Effector CD8-positive, alpha-beta T cell (primary cell): ENCODE results near the gene UBXN10.

Source experiments
- DNase-seq: peaks from one replicate; lab custom pipeline; 2025; lab: John Stamatoyannopoulos, UW

Gene UBXN10

GRCh38 chr1:20183035-20183434 is 2.9 kb upstream of the UBXN10 start:
- no peak for DNase-seq

DNA sequence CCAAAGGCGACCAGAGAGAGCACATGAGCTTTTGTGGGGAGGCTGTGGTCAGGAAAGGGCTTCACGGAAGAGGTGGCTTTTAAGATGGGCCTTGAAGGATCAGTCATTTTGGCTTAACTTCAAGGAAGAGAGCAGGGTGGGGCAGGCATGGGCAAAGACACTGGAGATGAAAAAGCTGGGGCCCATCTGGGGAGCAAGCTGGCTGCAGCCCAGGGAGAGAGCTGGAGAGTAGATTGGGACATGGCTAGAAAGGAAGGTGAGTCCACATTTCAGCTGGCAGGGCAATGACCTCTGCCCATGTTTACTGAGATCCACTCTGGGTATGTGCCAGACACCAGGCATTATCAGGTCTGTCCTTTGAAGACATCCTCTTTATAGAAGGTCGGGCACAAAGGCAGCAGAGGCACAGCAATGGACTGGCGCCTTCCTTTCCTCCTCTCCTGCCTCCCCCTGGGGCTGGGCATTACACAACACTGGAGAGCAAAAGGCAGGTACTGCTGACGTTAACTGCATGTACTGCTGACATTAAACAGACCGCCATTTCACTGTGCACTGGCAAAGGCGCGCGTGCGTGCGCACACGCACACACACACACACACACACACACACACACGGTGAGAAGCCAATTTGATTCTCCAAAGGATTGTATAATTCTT is 2.2 kb upstream of the UBXN10 start:
- no peak for DNase-seq

DNA sequence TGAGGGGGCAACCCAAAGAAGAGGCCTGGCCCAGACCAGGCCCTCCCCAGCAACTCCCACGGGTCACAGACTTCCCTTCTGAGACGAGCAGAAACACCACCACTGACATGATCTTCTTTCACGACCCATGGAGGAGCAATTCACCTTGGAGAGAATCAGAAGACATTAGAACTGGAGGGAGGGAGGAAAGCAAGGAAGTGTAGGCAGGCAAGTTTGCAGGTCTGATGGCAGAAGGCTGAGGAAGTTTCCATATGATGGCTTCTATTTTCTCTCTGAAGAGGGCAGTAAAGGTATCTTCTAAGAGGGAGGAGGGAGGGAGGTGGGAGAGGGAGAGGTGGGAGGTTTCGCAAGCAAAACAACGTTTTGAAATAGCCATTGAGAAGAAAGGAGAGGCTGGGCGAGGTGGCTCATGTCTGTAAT is 1.4 kb upstream of the UBXN10 start:
- no peak for DNase-seq

GRCh38 chr1:20184997-20185833 is 681 bp upstream of the UBXN10 start:
- no peak for DNase-seq

GRCh38 chr1:20187103-20187812 is 1.4 kb downstream of the UBXN10 start:
- no peak for DNase-seq

DNA sequence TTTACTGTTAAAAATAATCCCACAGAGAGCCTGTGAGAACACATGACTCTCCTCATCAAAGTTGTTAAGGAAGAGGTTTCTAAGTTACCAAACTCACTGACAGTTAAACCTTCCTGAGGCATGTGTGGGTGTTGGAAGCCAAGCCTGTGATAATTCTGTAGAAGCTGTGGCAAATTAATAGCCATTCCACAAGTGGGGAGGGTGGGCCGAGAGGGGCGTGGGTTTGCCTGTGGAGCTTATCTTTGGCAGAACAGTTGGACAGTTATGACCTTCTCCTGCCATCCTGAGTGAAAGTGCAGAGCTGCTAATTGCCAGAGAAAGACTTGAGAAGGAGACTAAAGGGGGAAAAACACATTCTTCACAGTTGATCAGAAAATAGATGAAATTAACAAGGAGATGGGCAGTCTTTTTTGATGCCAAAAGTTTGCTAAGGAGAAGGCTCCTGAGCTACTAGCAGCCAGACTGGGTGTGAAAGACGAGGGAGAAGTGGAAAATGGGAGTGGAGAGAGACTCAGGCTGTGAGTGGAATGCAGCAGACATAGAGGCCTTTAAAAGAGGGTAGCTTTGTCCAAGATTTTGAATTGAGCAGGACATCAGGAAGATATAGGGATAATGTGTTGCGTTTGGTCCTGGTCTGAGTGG is 2.0 kb downstream of the UBXN10 start:
- DNase-seq: no peak

- DNase-seq: no peak
Measured at GRCh38 chr1:20188455-20188817, 2.5 kb downstream of the UBXN10 start.

GRCh38 chr1:20189664-20190063 is 3.8 kb downstream of the UBXN10 start:
- DNase-seq: no peak

GRCh38 chr1:20190256-20191160 is 4.6 kb downstream of the UBXN10 start:
- DNase-seq: no peak

DNA sequence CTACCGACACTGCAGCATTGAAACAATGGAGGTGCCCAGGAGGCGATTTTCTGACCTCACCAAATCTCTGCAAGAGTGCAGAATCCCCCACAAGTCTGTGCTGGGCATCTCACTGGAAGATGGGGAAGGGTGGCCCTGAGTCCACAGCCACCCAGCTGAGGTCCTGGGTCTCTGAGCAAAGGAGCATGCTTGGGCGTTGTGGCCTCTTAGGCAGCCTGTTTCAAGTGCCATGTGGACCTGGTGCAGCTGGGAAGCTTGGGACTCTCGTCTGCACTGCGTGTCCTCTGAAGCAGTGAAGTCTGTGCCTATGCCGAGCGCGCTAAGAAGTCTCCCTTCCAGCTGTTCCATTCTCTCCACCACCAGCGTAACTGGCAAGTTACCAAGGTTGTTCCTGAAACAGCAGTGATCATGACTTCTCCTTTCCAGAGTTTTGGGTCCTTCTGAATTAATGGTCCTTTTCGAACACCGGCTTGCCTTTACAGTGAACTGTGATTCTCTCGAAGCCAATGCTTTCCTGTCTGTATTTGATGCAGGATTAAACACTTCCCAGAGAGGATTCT is 5.5 kb downstream of the UBXN10 start:
- DNase-seq: no peak

GRCh38 chr1:20192364-20192763 is 6.5 kb downstream of the UBXN10 start:
- no peak for DNase-seq

DNA sequence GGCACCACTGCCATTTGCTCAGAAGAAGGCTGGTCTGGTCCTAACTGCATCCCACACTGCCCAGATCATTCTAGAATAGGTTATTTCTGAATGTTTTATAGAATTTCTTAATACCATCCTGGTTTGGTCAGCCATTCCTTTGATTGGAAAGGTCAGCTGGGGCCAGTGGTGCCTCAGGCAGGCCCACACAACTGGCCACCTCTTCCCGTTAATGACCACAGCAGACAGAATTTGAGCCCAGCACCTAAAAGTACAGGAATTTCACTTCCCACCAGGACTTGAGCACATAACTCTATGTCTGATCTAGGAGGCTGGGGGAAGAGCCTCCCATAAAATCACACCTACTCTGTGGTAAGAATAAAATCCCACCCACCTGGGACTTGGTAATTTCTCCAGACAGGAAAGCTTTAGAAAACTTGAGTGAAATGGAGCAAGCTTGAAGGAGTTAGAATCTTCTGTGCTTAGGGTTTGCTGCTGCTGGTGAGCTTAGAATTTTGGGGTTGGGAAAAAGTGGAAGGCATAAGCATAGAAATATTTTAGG is 7.0 kb downstream of the UBXN10 start:
- DNase-seq: no peak

GRCh38 chr1:20194224-20194623 is 8.3 kb downstream of the UBXN10 start:
- DNase-seq: no peak

DNA sequence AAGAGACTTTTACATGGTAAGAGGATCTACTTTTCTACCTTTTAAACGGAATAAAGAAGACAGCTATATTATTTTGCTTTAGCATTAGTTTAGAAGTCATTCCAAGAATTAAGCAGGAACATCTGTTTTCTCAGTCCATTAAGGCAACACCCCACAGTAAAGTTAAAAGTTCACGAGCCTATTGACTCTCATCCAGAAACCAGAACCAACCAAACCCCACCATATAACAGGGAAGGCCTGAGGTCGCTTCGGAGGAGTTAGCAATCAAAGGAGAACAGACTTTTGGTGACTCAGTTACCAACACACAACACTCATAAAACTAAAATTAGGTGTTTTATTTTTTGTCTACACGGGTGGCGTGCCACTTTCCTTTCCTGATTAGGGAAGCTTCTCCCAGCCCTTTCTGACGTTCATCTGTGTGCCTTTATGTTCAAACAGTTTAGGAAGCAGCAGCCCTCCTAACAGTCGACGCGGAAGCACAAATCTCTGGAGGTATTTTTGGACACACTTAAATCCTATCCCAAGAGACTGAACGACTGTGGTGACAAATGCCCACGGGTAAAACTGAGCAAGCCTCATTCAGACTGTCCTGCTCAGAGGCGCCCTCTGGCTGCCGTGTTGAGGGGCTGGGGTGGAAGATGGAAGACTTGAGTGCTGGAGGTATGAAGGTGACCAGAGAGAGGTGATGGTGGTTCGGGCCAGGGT is 9.0 kb downstream of the UBXN10 start:
- DNase-seq: peak; percentile 43

GRCh38 chr1:20195462-20195780 is 9.5 kb downstream of the UBXN10 start:
- DNase-seq: no peak

DNA sequence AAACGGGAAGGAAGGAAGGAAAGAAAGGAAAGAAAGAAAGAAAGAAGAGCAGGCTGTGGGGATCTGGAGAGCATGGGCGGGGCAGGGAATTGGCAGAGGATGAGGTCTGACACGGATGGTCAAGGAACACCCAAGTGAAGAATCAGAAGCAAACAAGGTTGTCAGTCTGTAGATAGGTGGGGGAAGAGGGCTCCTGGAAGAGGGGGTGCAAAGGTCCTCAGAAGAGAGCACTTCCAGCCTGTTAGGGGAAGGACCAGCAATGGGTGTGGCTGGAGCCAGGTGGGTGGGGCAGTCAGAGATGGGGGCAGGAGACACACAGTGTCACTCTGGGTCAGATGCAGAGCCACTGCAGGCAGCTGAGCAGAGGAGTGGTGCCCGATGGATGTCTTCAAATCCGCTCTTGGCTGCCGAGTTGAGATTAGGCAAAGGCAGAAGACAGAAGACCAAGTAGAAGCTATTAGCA is 11.5 kb downstream of the UBXN10 start:
- DNase-seq: no peak

- DNase-seq: no peak
Measured at GRCh38 chr1:20198296-20198695, 12.4 kb downstream of the UBXN10 start.

DNA sequence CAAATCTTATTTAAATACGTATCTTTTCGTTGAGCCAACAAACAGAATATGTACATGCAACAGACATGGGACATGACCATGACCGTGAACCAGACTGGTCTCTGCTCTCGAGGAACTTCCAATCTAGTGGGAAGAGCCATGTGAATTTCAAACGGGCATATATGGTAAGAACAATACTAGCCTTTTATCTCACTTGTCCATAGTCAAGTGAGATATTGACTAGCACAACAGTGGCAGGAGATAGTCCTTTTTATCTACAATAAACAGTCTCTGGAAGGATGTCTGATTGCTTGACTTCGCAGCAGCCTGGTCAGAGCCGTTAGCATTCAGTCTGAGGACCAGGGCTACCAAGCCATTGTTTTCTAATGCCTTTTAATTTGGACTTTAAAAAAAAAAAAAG is 13.0 kb downstream of the UBXN10 start:
- DNase-seq: no peak

GRCh38 chr1:20199403-20199802 is 13.5 kb downstream of the UBXN10 start:
- DNase-seq: no peak

- no peak for DNase-seq
Measured at GRCh38 chr1:20199840-20200239, 13.9 kb downstream of the UBXN10 start.
